Mammary epithelial cell (primary cell): ENCODE measurements around the gene HTRA2.

Experiments used
- EZH2 ChIP-seq: IDR thresholded peaks from 2 replicates; pipeline ENCODE4 v1.6.1; 2012; ENCODE audit warnings: low read length, inconsistent platforms, borderline replicate concordance
- TF ChIP-seq, protein P1 (sequence below), 2 donors: IDR thresholded peaks in 1 of 2; conservative IDR thresholded peaks in 1 of 2; 2 replicates each; pipeline ENCODE4 v1.5.1; 2011 to 2012; ENCODE audit warnings: inconsistent platforms in 2 of 2, low read length in 2 of 2, mild to moderate bottlenecking in 2 of 2, control low read depth in 1 of 2, low read depth in 1 of 2; ENCODE audit not compliant: insufficient read depth in 1 of 2; ENCODE audit errors: extremely low read depth in 1 of 2

GRCh38 chr2:74535440-74535965, 5.8 kb downstream of the HTRA2 start:
- TF ChIP-seq, protein P1, sequence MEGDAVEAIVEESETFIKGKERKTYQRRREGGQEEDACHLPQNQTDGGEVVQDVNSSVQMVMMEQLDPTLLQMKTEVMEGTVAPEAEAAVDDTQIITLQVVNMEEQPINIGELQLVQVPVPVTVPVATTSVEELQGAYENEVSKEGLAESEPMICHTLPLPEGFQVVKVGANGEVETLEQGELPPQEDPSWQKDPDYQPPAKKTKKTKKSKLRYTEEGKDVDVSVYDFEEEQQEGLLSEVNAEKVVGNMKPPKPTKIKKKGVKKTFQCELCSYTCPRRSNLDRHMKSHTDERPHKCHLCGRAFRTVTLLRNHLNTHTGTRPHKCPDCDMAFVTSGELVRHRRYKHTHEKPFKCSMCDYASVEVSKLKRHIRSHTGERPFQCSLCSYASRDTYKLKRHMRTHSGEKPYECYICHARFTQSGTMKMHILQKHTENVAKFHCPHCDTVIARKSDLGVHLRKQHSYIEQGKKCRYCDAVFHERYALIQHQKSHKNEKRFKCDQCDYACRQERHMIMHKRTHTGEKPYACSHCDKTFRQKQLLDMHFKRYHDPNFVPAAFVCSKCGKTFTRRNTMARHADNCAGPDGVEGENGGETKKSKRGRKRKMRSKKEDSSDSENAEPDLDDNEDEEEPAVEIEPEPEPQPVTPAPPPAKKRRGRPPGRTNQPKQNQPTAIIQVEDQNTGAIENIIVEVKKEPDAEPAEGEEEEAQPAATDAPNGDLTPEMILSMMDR (conservative IDR thresholded peaks at IDR 0.05 in 1 of 2, IDR thresholded peaks at IDR 0.05 in 1 of 2; ENCODE audit: extremely low read depth in 1 of 2, insufficient read depth in 1 of 2, low read depth in 1 of 2, low read length in 2 of 2): no peak
- no peak for TF ChIP-seq EZH2
